EL (cell line): ENCODE measurements around the gene PTH1R.
"Not testable (repeated sequence)": the region's sequence is repeated elsewhere in the genome, so short reads cannot be mapped to it uniquely, and the experiment has no call there.

ENCODE experiments used
- DNase-seq: peaks from one replicate; pipeline ENCODE4 v3.0.0-alpha.2; 2016

The PTH1R gene

DNA sequence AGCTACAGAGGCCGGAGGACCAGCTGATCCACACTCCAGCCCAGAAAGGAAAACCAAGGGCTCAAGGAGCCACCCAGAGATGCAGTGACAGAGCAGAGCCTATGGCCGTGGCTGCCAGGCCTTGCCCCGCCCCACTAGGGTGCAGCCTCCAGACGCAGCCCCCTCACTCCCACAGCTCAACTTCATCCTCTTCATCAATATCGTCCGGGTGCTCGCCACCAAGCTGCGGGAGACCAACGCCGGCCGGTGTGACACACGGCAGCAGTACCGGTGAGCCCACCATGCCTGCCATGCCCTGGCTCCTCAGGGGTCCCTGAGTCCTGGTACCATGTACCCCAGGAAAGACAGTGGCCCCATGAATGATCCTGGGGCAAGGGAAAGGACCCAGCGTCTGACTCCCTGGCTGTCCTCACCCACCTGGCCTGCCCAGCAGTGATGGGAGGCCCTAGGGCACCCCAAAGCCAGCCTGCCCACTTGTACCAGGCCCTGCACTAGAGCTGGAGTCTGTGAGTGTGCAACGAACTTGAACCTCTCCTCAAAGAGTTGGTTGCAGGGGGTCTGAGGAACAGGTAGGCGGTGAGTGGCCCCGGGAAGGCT, 24.2 kb downstream of the PTH1R start:
- DNase-seq, result no peak

GRCh38 chr3:46902188-46902631, 24.7 kb downstream of the PTH1R start:
- DNase-seq, result no peak

- peak; percentile 84 for DNase-seq
Measured at GRCh38 chr3:46903341-46904302, 26.1 kb downstream of the PTH1R start.

GRCh38 chr3:46904303-46905212, 27.0 kb downstream of the PTH1R start:
- no peak for DNase-seq

- DNase-seq, result no peak
Measured at GRCh38 chr3:46905213-46905560, 27.7 kb downstream of the PTH1R start.

DNA sequence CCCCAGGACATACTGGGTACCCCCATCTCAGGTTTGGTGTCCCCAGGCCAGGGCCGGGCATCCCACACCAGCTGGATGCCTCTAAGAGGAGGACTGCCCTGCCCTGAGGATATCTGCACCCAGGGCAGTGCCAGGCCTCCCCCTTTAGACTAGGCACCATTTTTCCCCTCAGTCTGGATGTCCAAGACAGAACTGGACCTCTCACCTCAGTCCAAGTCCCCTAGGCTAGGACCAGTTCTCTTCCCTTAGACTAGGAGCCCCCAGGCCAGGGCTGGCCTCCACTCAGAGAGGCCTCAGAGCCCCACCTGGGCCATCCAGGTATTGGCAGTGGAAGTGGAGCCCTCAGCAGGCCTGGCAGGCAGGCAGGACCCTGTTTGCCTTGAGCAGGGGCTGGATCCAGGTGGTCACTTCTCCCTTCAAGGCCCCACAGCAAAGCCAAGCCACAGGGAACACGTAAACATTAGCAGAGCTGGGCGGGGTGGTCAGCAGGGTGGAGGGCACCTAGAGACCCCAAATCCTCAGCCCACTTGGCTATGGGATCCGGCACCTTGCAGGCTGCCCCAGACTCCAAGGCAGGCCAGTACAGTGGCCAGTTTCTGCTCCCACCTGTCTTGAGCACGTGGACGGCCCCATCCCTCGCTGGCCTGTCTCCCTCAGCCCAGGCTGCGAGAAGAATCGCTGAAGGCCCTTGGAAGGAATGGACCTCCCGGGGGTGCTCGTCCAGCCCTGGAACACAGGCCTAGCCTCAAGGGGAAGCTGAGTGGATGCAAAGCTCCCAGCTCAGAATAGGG, 28.3 kb downstream of the PTH1R start:
- no peak for DNase-seq

- no peak for DNase-seq
Measured at GRCh38 chr3:46906471-46907058, 29.0 kb downstream of the PTH1R start.

- no peak for DNase-seq
Measured at GRCh38 chr3:46907271-46907670, 29.8 kb downstream of the PTH1R start.

DNA sequence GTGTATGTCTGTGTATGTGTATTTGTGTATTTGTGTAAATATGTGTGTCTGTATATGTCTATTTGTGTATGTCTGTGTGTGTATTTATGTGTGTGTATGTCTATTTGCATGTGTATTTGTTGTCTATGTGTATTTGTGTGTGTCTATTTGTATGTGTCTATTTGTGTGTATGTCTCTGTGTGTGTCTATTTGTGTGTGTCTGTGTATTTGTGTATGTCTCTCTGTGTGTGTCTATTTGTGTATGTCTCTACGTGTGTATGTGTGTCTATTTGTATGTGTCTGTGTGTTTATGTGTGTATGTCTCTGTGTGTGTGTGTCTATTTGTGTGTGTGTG, 30.4 kb downstream of the PTH1R start:
- no peak for DNase-seq

GRCh38 chr3:46908294-46908985, 30.9 kb downstream of the PTH1R start:
- peak; percentile 35 for DNase-seq

DNA sequence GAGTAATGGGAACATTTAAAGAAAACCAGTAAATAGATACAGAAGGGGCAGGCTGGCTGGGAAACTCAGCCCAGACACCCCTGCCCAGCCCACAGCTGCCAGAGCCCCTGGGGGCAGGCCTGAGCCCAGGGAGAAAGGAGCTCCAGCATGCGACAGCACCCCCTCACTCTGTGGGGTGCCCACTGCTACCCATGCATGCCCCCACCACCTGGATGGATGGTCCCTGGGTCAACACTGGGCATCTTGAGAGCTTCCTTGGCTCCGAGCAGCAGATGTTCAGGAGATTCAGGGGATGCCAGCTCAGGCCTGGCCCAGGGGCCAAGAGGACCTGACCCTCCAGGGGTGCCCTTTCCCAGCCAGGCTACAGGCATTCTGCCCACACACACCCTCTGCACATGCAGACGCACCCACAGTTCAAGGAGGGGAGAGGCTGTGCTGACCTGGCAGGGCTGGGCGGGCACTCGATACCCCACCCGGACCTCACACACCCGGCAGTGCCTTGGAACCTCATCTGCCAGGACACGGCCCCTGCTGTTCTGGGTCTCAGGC, 31.5 kb downstream of the PTH1R start:
- no peak for DNase-seq

- DNase-seq, result peak; percentile 89
Measured at GRCh38 chr3:46909535-46910161, 32.1 kb downstream of the PTH1R start.

GRCh38 chr3:46910166-46910760, 32.7 kb downstream of the PTH1R start:
- no peak for DNase-seq

- not testable (repeated sequence) for DNase-seq
Measured at GRCh38 chr3:46910914-46911313, 33.4 kb downstream of the PTH1R start.

DNA sequence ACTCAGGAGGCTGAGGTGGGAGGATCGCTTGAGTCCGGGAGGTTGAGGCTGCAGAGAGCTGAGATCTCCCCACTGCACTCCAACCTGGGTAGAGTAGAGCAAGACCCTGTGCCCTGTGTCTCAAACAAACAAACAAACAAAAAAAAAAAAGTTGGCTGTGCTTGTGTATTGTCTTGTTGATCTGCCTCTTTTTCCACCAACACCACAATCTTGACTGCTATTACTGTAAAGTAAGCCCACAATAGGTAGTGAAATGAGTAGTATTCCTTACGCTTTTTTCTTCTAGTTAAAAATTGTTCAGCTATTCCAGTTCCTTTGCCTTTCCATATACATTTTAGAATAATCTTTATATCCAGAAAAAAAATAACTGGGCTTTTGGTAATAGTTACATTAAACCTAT, 35.5 kb downstream of the PTH1R start:
- no peak for DNase-seq

GRCh38 chr3:46913644-46914043, 36.1 kb downstream of the PTH1R start:
- peak; percentile 69 for DNase-seq

DNA sequence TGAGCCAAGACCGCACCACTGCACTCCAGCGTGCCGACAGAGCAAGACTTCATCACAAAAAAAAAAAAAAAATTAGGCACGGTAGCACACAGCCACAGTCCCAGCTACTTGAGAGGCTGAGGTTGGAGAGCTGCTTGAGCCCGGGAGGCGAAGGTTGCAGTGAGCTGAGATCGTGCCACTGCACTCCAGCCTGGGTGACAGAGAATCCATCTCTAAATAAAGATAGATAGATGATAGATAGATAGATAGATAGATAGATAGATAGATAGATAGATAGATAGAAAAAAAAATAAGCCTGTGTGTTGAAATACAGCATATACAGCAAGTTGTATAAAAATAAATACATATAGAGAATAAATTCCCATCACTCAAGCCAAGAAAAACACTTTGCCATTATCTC, 37.3 kb downstream of the PTH1R start:
- no peak for DNase-seq

- no peak for DNase-seq
Measured at GRCh38 chr3:46915297-46915822, 37.8 kb downstream of the PTH1R start.

DNA sequence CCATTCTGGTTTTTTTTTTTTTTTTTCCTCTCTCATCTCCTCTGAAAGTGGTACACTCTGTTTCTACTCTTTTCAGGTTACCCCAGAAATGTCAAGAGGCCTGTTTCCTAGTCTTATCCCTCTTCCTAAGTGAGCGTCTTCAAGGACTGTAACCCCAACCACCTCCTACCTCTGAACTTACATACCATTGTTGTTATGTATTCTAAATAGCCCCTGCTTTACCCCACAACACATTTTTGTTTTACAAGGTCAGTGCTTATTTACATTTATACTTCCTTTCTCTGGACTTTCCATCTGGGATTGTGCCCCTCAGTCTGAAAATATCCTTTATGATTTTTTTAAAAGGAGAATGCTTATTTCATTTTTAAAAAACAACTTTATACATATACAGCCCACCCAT, 38.8 kb downstream of the PTH1R start:
- DNase-seq, result no peak

DNA sequence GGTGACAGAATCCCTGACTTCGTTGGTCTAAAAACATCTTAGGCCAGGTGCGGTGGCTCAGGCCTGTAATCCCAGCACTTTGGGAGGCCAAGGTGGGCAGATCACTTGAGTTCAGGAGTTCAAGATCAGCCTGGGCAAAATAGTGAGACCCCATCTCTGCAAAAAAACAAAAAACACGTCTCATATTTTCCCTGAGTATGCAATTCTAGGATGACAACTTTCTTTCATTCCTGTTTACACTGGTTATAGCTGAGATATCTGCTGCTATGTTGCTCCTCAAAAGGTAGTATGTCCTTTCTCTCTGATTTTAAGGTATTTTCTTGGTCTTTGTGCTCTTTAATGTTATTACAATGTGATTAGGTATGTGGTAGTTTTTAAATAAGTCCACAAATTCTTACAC, 39.3 kb downstream of the PTH1R start:
- DNase-seq, result no peak
